Neural progenitor cell (in vitro differentiated cells): ENCODE results near the gene MRPL4.

Source experiments
- CTCF ChIP-seq: fragments of 200-600 bp; sonication (generic); IDR thresholded peaks from 2 replicates; pipeline ENCODE4 v1.5.1; 2017; ENCODE audit warnings: antibody characterized with exemption, mild to moderate bottlenecking
- EZH2 ChIP-seq: fragments of 200-600 bp; sonication (generic); IDR thresholded peaks from 2 replicates; pipeline ENCODE4 v1.6.1; 2017; ENCODE audit warnings: antibody characterized with exemption, mild to moderate bottlenecking, moderate library complexity

GRCh38 chr19:10226376-10227025 lies 25.5 kb upstream of the MRPL4 start:
- TF ChIP-seq CTCF (no peak), EZH2 (no peak)
